H1 (cell line): ENCODE results near the gene DAO. TPM values are rescaled to one million over a fixed set of nuclear protein-coding genes. Genes with fewer than 3 reads are reported as not detected.

ENCODE experiments used
- CTCF ChIA-PET: fragments of 300-600 bp; sonication (Branson Sonifier 250); formaldehyde crosslinking; loops from one replicate; lab custom pipeline; 2021; ENCODE audit not compliant: partially characterized antibody; lab: Charles Lee
- POLR2A ChIA-PET: fragments of 300-600 bp; sonication (Branson Sonifier 250); formaldehyde crosslinking; loops from one replicate; lab custom pipeline; 2021; ENCODE audit warnings: inconsistent platforms; ENCODE audit not compliant: partially characterized antibody; lab: Charles Lee
- DNase-seq, 2 experiments: peaks; one replicate each; pipeline versions ENCODE4 v3.0.0 to v3.0.0-alpha.2; 2010 to 2022; ENCODE audit warnings: low spot score in 2 of 2, low read depth in 1 of 2, mixed read lengths in 1 of 2
- FAIRE-seq: peaks from 2 replicates; lab custom pipeline; 2011; peaks lifted over from hg19 to GRCh38; lab: Jason Lieb, UNC
- H2AFZ ChIP-seq: 2 replicates; pipeline ENCODE4 v1.8.1; 2012; ENCODE audit warnings: low read length, inconsistent platforms
- H2AK5ac ChIP-seq: 2 replicates; pipeline ENCODE4 v1.6.1; 2013; ENCODE audit warnings: low read depth, low read length
- H2BK120ac ChIP-seq: replicated peaks from 2 replicates; pipeline ENCODE3; 2013; ENCODE audit warnings: low read depth, low read length, inconsistent platforms
- H2BK12ac ChIP-seq: 2 replicates; pipeline ENCODE4 v1.6.1; 2013; ENCODE audit warnings: low read depth, low read length
- H2BK15ac ChIP-seq: 2 replicates; pipeline ENCODE4 v1.6.1; 2013; ENCODE audit warnings: low read length
- H2BK20ac ChIP-seq: 2 replicates; pipeline ENCODE4 v1.6.1; 2013; ENCODE audit warnings: low read length
- H2BK5ac ChIP-seq: 2 replicates; pipeline ENCODE4 v1.6.1; 2013; ENCODE audit warnings: low read depth, low read length
- H3K14ac ChIP-seq: 2 replicates; pipeline ENCODE4 v1.6.1; 2013; ENCODE audit warnings: inconsistent platforms; ENCODE audit not compliant: insufficient read length
- H3K18ac ChIP-seq: 2 replicates; pipeline ENCODE4 v1.6.1; 2013; ENCODE audit warnings: low read length; ENCODE audit errors: extremely low read depth
- H3K23ac ChIP-seq: 2 replicates; pipeline ENCODE4 v1.6.1; 2013; ENCODE audit warnings: inconsistent platforms; ENCODE audit not compliant: insufficient read length
- H3K23me2 ChIP-seq: 2 replicates; pipeline ENCODE4 v1.6.1; 2013; ENCODE audit warnings: low read depth, low read length
- H3K27ac ChIP-seq: 2 replicates; pipeline ENCODE4 v1.6.1; 2011; ENCODE audit warnings: low read depth, low read length, inconsistent platforms
- H3K27me3 ChIP-seq, 4 experiments: replicated peaks in 1 of 4; 1 replicate in 1 of 4; 2 replicates in 3 of 4; pipeline versions ENCODE4 v1.6.1 to v1.8.1; 2011 to 2013; ENCODE audit warnings: low read length in 3 of 4, mild to moderate bottlenecking in 3 of 4, inconsistent platforms in 2 of 4, mixed read lengths in 2 of 4, moderate library complexity in 1 of 4; ENCODE audit not compliant: control insufficient read depth in 3 of 4, insufficient read depth in 3 of 4; ENCODE audit errors: extremely low read depth in 1 of 4
- H3K36me3 ChIP-seq, 4 experiments: 2 replicates each; pipeline versions ENCODE4 v1.6.1 to v1.8.1; 2011 to 2013; ENCODE audit warnings: mild to moderate bottlenecking in 4 of 4, low read length in 3 of 4, moderate library complexity in 2 of 4, control low read depth in 1 of 4, inconsistent platforms in 1 of 4; ENCODE audit not compliant: insufficient read depth in 4 of 4, control insufficient read depth in 2 of 4
- H3K4ac ChIP-seq: replicated peaks from 2 replicates; pipeline ENCODE3; 2013; ENCODE audit warnings: low read length, low read depth, mixed read lengths, inconsistent platforms; ENCODE audit not compliant: insufficient read length
- H3K4me1 ChIP-seq, 4 experiments: replicated peaks in 1 of 4; 1 replicate in 1 of 4; 2 replicates in 3 of 4; pipeline versions ENCODE4 v1.6.1 to v1.8.1; 2011 to 2013; ENCODE audit warnings: low read length in 3 of 4, inconsistent platforms in 2 of 4, mixed read lengths in 1 of 4; ENCODE audit not compliant: insufficient read depth in 4 of 4, control insufficient read depth in 3 of 4
- H3K4me2 ChIP-seq, 2 experiments: 2 replicates each; pipeline versions ENCODE4 v1.6.1 to v1.8.1; 2011 to 2013; ENCODE audit warnings: low read depth in 2 of 2, low read length in 2 of 2, control low read depth in 1 of 2, inconsistent platforms in 1 of 2, mild to moderate bottlenecking in 1 of 2; ENCODE audit not compliant: insufficient read depth in 1 of 2
- H3K4me3 ChIP-seq, 4 experiments: fragments of 200-600, 300-600 bp in 1 of 4; sonication (generic), shearing (Covaris generic), sonication (Bioruptor Twin) in 1 of 4; 2 replicates each; pipeline versions ENCODE4 v1.5.1 to v1.8.1; 2011 to 2016; ENCODE audit warnings: low read length in 4 of 4, low read depth in 3 of 4, control low read depth in 2 of 4, inconsistent platforms in 2 of 4, mild to moderate bottlenecking in 2 of 4, mixed read lengths in 1 of 4, moderate library complexity in 1 of 4; ENCODE audit not compliant: insufficient read depth in 2 of 4; ENCODE audit errors: extremely low read depth in 1 of 4
- H3K56ac ChIP-seq: replicated peaks from 2 replicates; pipeline ENCODE3; 2013; ENCODE audit warnings: low read depth, mild to moderate bottlenecking, mixed read lengths, low read length, inconsistent platforms; ENCODE audit not compliant: insufficient read length
- H3K79me1 ChIP-seq: 2 replicates; pipeline ENCODE4 v1.6.1; 2013; ENCODE audit warnings: low read depth, low read length, control low read depth
- H3K79me2 ChIP-seq, 2 experiments: 2 replicates each; pipeline versions ENCODE4 v1.6.1 to v1.8.1; 2012 to 2013; ENCODE audit warnings: low read length in 2 of 2, mild to moderate bottlenecking in 2 of 2, inconsistent platforms in 1 of 2; ENCODE audit not compliant: insufficient read depth in 2 of 2, control insufficient read depth in 1 of 2
- H3K9ac ChIP-seq, 4 experiments: replicated peaks in 1 of 4; 1 replicate in 1 of 4; 2 replicates in 3 of 4; pipeline versions ENCODE4 v1.6.1 to v1.8.1; 2011 to 2013; ENCODE audit warnings: low read depth in 3 of 4, low read length in 3 of 4, control low read depth in 2 of 4, mild to moderate bottlenecking in 2 of 4, moderate library complexity in 2 of 4, inconsistent platforms in 1 of 4; ENCODE audit errors: extremely low read depth in 1 of 4
- H3K9me3 ChIP-seq, 2 experiments: 2 replicates each; pipeline versions ENCODE4 v1.6.1 to v1.8.1; 2012 to 2013; ENCODE audit warnings: mild to moderate bottlenecking in 2 of 2, moderate library complexity in 2 of 2, control low read depth in 1 of 2, inconsistent platforms in 1 of 2, low read depth in 1 of 2, low read length in 1 of 2, mixed read lengths in 1 of 2; ENCODE audit not compliant: insufficient read depth in 2 of 2
- H4K20me1 ChIP-seq, 2 experiments: replicated peaks in 1 of 2; 2 replicates each; pipeline versions ENCODE3 to v1.8.1; 2011 to 2013; ENCODE audit warnings: inconsistent platforms in 2 of 2, low read length in 2 of 2, mild to moderate bottlenecking in 1 of 2; ENCODE audit not compliant: insufficient read depth in 2 of 2, control insufficient read depth in 1 of 2
- H4K5ac ChIP-seq: 2 replicates; pipeline ENCODE4 v1.6.1; 2013; ENCODE audit warnings: low read length, low read depth, mixed read lengths, inconsistent platforms; ENCODE audit not compliant: insufficient read length
- H4K8ac ChIP-seq: 2 replicates; pipeline ENCODE4 v1.8.0; 2013; ENCODE audit warnings: mild to moderate bottlenecking, moderate library complexity, low read length, inconsistent platforms; ENCODE audit not compliant: insufficient read depth; ENCODE audit errors: extremely low read depth
- H4K91ac ChIP-seq: replicated peaks from 2 replicates; pipeline ENCODE3; 2013; ENCODE audit warnings: low read length, mixed read lengths, inconsistent platforms; ENCODE audit not compliant: insufficient read length
- ATF2 ChIP-seq: IDR thresholded peaks from 2 replicates; pipeline ENCODE4 v1.6.1; 2012; ENCODE audit warnings: low read length, inconsistent platforms
- CBX8 ChIP-seq: fragments of 300-800, 300-1000 bp; sonication (generic); IDR thresholded peaks from 2 replicates; pipeline ENCODE4 v1.7.1; 2016; ENCODE audit warnings: low read depth, low read length, borderline replicate concordance
- CTBP2 ChIP-seq: IDR thresholded peaks from 2 replicates; pipeline ENCODE4 v1.7.0; 2011; ENCODE audit warnings: borderline replicate concordance, mild to moderate bottlenecking, moderate library complexity, mixed read lengths, low read length; ENCODE audit not compliant: insufficient read depth, insufficient read length
- EP300 ChIP-seq, 2 experiments: IDR thresholded peaks; 1 replicate in 1 of 2; 2 replicates in 1 of 2; pipeline ENCODE4 v1.6.1; 2011 to 2012; ENCODE audit warnings: low read depth in 2 of 2, low read length in 2 of 2, mild to moderate bottlenecking in 2 of 2, borderline replicate concordance in 1 of 2, inconsistent platforms in 1 of 2, moderate library complexity in 1 of 2
- POLR2AphosphoS5 ChIP-seq: IDR thresholded peaks from 2 replicates; pipeline ENCODE4 v1.6.1; 2011; ENCODE audit warnings: low read depth, low read length
- POU5F1 ChIP-seq: IDR thresholded peaks from 2 replicates; pipeline ENCODE4 v1.6.1; 2011; ENCODE audit warnings: low read depth, mild to moderate bottlenecking, low read length, moderate library complexity
- RXRA ChIP-seq: IDR thresholded peaks from 2 replicates; pipeline ENCODE4 v1.6.1; 2011; ENCODE audit warnings: low read depth, mild to moderate bottlenecking, low read length, moderate library complexity; ENCODE audit not compliant: insufficient read depth
- SIRT6 ChIP-seq: IDR thresholded peaks from one replicate; pipeline ENCODE4 v1.7.1; 2012; ENCODE audit warnings: low read length, inconsistent platforms
- WGBS, 2 experiments: shearing (Covaris generic) in 1 of 2; methylation state at CpG; one replicate each; pipeline versions ENCODE4 v1.1.6 to v1.1.7; 2013 to 2015; ENCODE audit warnings: low lambda C conversion rate in 2 of 2, mixed read lengths in 2 of 2, inconsistent platforms in 1 of 2, low coverage in 1 of 2, missing lambda C conversion rate in 1 of 2; ENCODE audit not compliant: insufficient replicate concordance in 2 of 2, insufficient coverage in 1 of 2, insufficient read length in 1 of 2; ENCODE audit errors: extremely low coverage in 1 of 2, missing lambda C conversion rate in 1 of 2; 5-methylcytosine and 5-hydroxymethylcytosine counted together
- polyA plus RNA-seq, 7 experiments: library from polyadenylated mRNA; depleted of rRNA in 3 of 7; stranded (reverse) in 5 of 7; unstranded in 2 of 7; fragments of >200 nt in 5 of 7; fragments of 200-250 nt in 2 of 7; gene quantifications; 1 replicate in 5 of 7; 2 replicates in 1 of 7; 4 replicates in 1 of 7; pipeline versions ENCODE4 v1.2.1 to v1.2.3, GENCODE V29; 2011 to 2013; ENCODE audit warnings: missing spikeins in 2 of 7, mixed read lengths in 2 of 7
- total RNA-seq: library from RNA; stranded (reverse); fragmentation: NEBNext Ultra II Directional; extraction: Animal tissue kit (Norgen Biotek cat#: 25700); gene quantifications from 2 replicates; pipeline ENCODE4 v1.2.1, GENCODE V29; 2021
- TF ChIP-seq, protein P1 (sequence below): IDR thresholded peaks from 2 replicates; pipeline ENCODE4 v1.6.1; 2011; ENCODE audit warnings: low read depth, mild to moderate bottlenecking, low read length; ENCODE audit not compliant: insufficient read depth

Gene DAO
- total and polyA plus RNA-seq, 2 of the 8 experiments (the other 6 are each of a cell fraction or from before 2014, with no cell fraction given) = not detected

- no peak overlapping the region for H3K56ac ChIP-seq
- no peak overlapping the region for H2BK120ac ChIP-seq
- no peaks in the 10 kb centered on the region for H3K4me1 ChIP-seq
- no peaks in the 10 kb centered on the region for H3K79me1 ChIP-seq
- H2BK20ac ChIP-seq = no peak overlapping the region; the same call in 1 of the 2 replicates
- H3K79me2 ChIP-seq = no peaks in the 10 kb centered on the region
- no peak overlapping the region for H2BK5ac ChIP-seq
- no peak overlapping the region for H3K4ac ChIP-seq
- H3K27me3 ChIP-seq = no peaks in the 10 kb centered on the region
- no peak overlapping the region for H3K9ac ChIP-seq
- H3K4me2 ChIP-seq = no peak overlapping the region
- no peaks in the 10 kb centered on the region for H3K23me2 ChIP-seq
- H2AFZ ChIP-seq = no peak overlapping the region
- no peaks in the 10 kb centered on the region for H4K20me1 ChIP-seq
- ChIA-PET POLR2A (no interaction called here), CTCF (interaction anchor here (0.6 to 0.7 kb wide), 4 partner anchors 12 to 645 kb away, joined by 3 to 4 read pairs (median 3); no protein-coding TSS in a partner anchor)
- H4K8ac ChIP-seq = no peak overlapping the region
- H2AK5ac ChIP-seq = no peak overlapping the region
- no peak overlapping the region for H3K27ac ChIP-seq
- H3K14ac ChIP-seq = no peak overlapping the region
- H3K18ac ChIP-seq = no peak overlapping the region
- H4K91ac ChIP-seq = no peak overlapping the region
- H2BK15ac ChIP-seq = no peak overlapping the region
- H2BK12ac ChIP-seq = no peak overlapping the region
- FAIRE-seq (no peak), DNase-seq (no peak)
- H3K4me3 ChIP-seq = no peak overlapping the region
- no peaks in the 10 kb centered on the region for H3K9me3 ChIP-seq
- no peak overlapping the region for H4K5ac ChIP-seq
- H3K36me3 ChIP-seq = no peaks in the 10 kb centered on the region
- no peak overlapping the region for H3K23ac ChIP-seq
- 78% methylated on average over 2 of the region's 2 CpGs; no CpG with 5 or more reads in 1 of the 2 experiments for WGBS, 2 experiments
- TF ChIP-seq EP300 (IDR thresholded peaks at IDR 0.05; ENCODE audit: borderline replicate concordance in 1 of 2, low read depth in 2 of 2, low read length in 2 of 2) (no peak), POU5F1 (no peak), POLR2AphosphoS5 (no peak), RXRA (no peak), ATF2 (no peak), CTBP2 (no peak), SIRT6 (no peak), CBX8 (no peak)
- TF ChIP-seq, protein P1, sequence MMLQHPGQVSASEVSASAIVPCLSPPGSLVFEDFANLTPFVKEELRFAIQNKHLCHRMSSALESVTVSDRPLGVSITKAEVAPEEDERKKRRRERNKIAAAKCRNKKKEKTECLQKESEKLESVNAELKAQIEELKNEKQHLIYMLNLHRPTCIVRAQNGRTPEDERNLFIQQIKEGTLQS = no peak
These were observed 38.3 kb downstream of the DAO start for GRCh38 chr12:108918206-108918605.
